GM12873 (cell line): ENCODE results near the gene TAB2.

Source experiments
- TF ChIP-seq, protein P1 (sequence below): IDR thresholded peaks from 2 replicates; pipeline ENCODE4 v1.5.1; 2012; ENCODE audit warnings: low read depth, mild to moderate bottlenecking, moderate library complexity, low read length, control low read depth; ENCODE audit not compliant: insufficient read depth; ENCODE audit errors: missing control alignments

Gene TAB2

DNA sequence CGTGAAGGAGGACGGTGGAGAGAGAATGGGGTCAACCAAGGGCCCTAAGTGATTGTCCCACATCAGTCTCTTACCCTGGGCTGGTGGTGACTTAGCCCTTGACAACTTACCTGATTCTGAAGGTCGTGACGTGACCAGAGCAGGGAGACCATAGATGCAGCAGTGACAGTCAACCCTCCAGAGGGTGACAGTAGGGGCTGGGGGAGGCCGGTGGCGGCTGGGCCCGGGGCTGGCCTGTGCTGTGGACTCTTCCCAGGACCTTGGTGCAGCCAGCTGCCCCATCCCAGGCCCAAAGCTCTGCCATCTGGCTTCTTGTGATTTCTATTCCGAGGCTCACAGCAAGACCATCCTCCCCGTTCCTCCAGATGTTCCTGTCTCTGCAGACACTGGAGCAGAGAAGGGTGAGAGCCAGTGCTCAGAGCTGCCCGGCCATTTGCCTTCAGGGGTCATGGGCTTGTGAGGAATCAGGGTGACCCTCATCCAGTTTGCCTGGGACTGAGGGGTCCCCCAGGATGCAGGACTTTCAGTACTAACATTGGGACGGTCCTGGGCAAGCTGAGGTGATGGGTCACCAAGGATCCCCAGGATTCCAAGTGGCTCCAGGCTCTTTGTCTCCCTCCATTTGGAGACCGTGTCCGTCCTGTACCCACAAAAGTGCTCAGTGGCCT lies 118.5 kb downstream of the TAB2 start:
- TF ChIP-seq, protein P1, sequence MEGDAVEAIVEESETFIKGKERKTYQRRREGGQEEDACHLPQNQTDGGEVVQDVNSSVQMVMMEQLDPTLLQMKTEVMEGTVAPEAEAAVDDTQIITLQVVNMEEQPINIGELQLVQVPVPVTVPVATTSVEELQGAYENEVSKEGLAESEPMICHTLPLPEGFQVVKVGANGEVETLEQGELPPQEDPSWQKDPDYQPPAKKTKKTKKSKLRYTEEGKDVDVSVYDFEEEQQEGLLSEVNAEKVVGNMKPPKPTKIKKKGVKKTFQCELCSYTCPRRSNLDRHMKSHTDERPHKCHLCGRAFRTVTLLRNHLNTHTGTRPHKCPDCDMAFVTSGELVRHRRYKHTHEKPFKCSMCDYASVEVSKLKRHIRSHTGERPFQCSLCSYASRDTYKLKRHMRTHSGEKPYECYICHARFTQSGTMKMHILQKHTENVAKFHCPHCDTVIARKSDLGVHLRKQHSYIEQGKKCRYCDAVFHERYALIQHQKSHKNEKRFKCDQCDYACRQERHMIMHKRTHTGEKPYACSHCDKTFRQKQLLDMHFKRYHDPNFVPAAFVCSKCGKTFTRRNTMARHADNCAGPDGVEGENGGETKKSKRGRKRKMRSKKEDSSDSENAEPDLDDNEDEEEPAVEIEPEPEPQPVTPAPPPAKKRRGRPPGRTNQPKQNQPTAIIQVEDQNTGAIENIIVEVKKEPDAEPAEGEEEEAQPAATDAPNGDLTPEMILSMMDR: no peak

GRCh38 chr6:149436647-149437046 lies 119.1 kb downstream of the TAB2 start:
- TF ChIP-seq, protein P1: no peak

GRCh38 chr6:149437212-149437611 lies 119.7 kb downstream of the TAB2 start:
- TF ChIP-seq, protein P1: no peak

- TF ChIP-seq, protein P1: no peak
Measured at GRCh38 chr6:149438855-149439254, 121.3 kb downstream of the TAB2 start.

- TF ChIP-seq, protein P1: no peak
Measured at GRCh38 chr6:149439626-149440025, 122.1 kb downstream of the TAB2 start.

DNA sequence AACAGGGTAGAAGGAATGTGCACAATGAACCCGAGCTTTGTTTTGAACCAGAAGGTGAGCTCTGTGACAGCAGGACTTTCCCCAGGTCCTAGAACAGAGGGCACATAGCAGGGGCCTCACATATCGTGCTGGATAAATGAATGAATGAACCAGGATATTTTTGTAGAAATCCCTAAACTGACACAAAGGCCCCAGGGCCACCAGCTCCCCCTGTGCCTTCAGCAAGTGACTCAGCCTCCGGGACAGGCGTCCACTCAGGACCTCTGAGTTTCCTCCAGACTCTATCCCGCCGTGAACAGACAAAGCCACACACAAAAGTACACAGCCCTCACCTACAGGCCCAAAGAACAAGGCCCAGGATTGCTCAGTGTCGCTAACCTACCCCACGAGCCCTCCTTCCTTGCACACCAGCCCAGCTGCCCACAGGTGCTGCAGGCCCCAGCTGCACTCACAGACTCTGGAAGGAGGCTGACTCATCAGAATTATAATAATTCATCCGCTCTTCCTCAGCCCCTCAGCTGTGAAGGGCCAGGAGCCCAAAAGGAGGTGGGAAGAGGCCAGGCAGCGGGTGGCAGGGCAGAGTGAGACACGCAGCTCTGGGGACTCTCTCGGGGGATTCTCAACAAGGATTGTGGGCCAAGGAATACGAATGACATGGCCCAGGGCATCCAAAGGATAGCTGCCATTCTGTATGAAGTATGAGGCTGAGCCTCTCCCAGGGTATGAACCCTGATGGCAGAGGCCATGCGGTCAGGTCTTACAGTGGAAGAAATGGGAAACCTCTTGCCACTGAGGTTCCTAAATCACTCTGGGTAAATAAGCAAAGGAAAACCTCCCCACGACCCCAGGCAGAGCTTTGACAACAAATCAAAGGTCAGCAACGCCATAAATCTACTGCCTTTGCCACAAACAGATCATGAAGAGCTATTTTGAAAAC lies 123.5 kb downstream of the TAB2 start:
- TF ChIP-seq, protein P1: no peak

DNA sequence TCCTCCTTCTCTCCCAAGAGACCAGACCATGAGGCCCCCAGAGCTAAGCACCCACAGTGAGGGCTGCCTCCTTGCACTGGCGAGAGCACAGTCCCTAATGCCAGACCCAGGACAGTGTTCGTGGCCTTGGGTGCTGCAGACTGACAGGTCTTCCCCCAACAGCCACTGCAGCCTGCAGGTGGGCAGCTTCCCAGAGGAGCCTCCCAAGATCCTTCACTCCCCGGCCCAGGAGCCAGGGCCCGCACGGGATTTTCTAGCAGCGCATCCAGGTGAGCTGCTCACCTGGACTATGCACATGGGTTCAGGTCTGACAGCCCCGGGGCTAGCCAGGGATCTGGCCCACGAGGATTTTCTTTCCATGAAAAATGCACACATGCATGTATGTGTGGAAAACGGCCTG lies 124.2 kb downstream of the TAB2 start:
- TF ChIP-seq, protein P1: no peak
